Stimulated activated naive CD4-positive, alpha-beta T cell (primary cell): ENCODE measurements around the gene PGM5.
"Not testable (repeated sequence)": the region's sequence is repeated elsewhere in the genome, so short reads cannot be mapped to it uniquely, and the experiment has no call there.

Source experiments
- DNase-seq, 6 experiments: peaks; one replicate each; lab custom pipeline; 2025; lab: John Stamatoyannopoulos, UW

PGM5 gene

DNA sequence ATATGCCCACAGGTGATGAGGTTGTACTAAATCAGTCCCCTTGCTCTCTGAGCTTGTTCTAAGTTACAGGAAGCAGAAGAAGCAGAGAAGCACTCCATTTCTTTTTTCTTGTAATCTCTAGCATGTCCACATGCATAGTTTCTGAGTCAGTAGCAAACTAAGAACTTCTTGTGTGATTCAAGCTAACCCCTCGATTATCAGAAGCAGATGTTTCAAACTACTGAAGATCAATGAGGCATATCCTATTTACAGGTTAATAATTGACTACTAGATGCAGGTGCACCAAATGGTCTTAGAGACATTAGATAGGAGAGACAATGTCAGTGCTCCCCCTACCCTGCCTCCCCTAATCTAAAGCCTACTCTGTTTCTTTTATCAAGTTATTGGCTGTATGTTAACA lies 21.3 kb downstream of the PGM5 start:
- DNase-seq = not testable (repeated sequence)

DNA sequence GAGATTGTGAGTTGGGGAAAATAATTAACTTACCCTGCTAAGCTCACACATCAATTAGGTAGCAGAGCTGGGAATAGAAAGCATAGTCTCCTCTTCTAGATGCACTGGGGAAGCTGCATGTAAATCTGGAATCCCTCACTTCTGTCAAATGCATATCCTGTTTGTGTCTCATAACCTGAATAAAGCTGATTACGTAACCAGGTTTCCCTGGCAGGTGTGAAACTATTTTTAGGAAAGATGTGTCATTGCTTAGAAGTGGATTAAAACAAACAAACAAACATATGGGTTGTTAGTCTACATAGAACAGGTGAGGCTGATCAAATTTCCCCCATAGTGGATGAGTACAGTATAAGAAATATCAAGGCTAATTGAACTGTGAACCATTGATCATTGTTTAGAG lies 27.5 kb downstream of the PGM5 start:
- DNase-seq = not testable (repeated sequence)

DNA sequence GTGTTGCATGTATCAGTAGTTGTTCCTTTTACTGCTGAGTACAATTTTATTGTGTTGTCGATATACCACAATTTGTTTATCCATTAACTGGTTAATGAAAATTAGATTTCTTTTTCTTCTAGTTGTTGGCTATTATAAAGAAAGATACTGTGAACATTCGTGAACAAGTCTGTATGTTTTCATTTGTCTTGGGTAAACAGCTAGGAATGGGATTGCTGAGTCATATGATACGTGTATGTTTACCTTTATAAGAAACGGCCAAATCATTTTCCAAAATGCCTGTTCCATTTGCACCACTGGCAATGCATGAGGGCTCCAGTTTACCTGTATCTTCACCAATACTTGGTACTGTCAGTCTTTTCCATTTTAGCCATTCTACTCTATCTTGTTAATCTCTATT lies 33.1 kb downstream of the PGM5 start:
- DNase-seq = not testable (repeated sequence)

DNA sequence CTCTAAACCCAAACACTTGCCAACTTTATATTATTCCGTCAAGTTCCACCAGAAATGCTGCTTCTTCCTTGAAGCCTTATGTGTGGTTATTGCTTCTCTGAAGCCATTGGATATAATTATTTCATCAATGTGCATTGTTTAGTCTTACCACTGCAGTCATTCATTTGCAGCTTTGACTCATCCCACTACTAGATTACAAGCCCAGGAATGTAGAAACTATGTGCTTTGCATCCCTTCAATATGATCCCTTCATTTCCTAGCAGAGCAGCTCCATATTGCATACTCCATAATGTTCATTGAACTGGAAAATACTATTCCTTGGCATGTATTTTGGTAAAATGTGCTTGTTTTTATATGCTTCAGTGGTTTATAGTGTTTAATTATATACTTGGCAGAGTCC lies 34.3 kb downstream of the PGM5 start:
- DNase-seq = not testable (repeated sequence)

DNA sequence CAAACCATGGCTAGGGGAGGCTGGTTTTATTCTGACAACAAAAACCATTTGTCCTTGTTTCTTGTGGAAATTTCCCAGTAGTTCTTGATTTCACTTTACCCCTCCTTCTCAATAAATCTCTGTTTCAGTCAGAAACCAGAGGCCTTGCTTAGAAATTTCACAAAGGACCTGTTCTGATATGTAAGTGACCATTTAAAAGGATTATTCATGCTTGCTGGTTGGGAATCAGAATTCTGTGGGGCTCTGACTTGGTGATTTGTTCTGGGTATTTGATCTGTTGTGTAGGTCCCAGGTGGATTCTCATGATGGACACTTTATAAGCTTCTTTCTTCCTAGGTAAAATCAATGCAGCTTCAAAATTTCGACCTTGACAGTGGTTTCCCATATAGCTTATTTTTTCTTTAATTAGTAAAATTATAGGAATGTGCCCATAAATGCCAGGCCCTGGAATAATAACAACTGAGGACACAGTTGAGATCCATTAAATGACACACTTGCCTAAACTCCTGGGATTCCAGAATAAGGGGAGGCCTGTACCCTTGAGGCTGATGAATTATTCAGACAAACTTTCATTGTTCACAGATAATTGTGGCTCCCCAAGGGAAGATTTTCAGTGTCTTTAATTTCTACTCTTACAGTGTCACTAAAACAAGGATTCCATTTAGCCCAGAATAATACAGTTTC lies 40.1 kb downstream of the PGM5 start:
- not testable (repeated sequence) for DNase-seq

DNA sequence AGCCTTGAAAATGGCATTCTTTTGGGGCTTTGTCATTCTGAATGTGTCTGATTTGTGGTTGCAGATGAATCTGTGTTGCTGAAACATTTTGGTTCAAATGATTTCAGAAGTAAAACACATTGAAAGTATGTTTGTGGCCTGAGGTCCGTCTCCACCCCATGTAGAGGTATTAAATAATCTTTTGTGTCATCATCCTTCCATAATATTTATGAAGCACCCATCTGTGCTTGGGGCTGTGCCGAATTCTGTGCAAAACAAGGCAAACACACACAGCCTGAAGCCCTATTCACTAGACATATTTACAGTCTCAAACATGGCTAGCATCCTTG lies 40.6 kb downstream of the PGM5 start:
- DNase-seq = not testable (repeated sequence)

DNA sequence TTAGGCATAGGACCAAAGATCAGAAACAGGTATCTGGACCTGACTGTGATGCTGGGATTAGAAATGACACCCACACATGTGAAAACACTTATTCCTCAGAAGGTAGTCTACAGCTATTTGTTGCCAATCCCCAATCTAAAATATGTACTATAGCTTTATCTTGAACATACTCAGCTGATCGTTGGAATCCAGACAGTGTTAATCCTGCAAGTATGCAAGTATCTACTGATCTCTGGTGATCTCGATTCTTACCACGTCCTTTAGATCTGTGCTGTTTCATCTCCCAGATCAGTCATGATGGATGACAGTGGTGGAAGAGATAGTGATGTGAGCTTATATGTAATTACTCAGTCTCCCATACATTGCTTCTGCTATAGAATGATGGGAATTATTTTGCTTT lies 41.4 kb downstream of the PGM5 start:
- not testable (repeated sequence) for DNase-seq

DNA sequence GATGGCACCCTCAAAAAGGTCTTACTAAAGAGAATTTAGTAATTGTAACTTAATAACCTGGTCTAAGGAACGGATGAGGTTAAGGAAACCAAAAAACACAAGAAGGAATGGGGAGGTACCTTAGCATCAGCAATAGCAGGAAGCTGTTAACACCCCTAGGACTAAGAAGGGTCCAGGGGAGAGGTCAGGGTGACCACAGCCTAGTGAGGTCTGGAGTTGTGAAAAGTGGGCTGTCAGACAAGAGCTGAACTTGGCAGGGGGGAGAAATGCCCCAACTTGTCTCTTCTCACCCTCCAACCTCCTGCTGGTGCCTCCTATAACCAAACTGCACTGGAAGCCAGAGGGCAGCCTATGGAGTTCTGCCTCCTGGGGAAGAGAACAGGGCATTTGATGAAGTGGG lies 41.9 kb downstream of the PGM5 start:
- not testable (repeated sequence) for DNase-seq

DNA sequence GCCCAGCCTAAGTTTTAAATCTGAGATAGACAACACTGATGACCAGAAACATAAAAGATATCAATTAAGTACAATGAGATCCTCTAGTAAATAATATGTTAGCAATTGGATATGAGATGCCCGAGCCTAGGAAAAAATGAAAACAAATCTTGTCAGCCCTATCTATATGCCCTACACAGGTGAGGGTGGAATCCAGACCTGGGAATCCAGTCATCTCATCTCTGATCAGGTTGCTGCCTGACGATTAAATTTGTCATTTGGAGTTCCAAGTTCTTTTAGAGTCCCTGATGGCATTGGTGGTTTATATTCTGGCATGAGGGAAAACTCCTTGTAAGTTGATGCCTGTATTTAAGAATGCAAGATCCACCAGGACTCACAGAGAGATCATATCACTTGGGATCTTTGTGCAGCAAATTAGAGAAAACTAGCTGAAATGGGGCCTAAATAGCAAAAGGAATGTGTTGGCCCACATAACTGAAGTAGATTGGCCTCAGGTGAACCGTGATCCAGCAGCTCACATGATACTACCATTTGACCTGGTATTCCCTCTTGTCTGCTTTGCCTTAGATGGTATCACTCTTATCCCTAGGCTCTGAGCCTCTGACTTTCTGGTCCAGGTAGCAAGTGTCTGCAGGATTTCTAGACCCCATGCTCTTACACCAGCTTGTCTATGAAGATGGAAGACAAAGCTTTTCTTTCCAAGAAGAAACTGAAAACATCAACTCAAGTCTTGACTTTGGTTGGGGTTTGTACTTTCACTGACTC lies 48.2 kb downstream of the PGM5 start:
- not testable (repeated sequence) for DNase-seq

DNA sequence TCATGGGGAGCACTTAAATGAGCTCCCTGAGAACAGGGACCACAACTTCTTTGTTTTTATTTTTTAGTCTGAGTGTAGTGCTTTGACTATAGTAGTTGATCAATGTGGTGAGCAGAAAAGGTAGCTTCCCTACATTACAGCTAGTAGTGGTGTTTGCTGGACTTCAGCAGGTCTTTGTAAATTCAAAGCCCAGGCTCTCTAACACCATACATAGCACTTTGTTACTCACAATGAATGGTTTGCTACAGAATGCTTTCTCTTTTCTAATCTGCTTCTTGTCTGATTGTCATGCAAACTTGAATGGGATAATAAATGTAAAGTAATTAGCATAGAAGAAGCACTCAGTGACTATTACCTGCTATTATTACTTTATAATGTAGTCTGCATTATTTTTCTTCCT lies 55.5 kb downstream of the PGM5 start:
- DNase-seq = not testable (repeated sequence)

DNA sequence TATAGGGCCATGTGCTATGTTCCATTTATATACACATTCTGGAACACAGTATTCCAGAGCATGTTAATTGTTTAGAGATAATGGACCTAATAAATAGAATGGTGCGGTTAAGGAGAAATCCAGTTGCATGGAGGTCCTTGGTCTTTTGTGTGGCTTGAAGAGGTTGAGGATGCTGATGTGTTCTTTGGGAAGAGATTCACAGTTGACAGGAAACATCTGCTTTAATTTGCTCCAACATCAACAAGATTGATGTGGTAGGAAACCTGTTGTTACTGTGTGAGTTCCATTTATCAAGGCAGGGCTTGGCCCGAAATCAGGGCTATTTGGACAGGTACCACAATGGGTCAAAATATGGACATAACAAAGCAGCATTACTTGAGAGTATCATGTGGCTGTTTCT lies 56.3 kb downstream of the PGM5 start:
- DNase-seq = not testable (repeated sequence)

DNA sequence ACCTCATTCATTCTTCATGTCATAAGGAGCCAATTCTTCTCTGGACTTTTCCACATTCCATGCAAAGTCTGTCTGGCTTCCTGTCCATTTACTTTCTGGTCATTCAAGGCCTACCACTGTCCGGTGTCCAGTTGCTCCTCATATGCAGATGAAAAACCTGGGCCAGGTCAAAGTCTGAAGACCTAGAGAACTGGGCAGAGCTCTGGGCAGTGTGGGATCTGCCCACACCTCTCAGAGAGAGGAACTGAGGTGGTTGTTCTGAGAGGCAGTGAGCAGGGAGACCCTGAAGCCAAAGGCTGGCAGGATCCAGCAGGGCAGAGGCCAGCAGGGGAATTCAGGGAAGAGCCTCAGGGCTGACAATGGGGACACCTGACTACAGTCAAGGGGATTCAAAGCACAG lies 58.7 kb downstream of the PGM5 start:
- not testable (repeated sequence) for DNase-seq

DNA sequence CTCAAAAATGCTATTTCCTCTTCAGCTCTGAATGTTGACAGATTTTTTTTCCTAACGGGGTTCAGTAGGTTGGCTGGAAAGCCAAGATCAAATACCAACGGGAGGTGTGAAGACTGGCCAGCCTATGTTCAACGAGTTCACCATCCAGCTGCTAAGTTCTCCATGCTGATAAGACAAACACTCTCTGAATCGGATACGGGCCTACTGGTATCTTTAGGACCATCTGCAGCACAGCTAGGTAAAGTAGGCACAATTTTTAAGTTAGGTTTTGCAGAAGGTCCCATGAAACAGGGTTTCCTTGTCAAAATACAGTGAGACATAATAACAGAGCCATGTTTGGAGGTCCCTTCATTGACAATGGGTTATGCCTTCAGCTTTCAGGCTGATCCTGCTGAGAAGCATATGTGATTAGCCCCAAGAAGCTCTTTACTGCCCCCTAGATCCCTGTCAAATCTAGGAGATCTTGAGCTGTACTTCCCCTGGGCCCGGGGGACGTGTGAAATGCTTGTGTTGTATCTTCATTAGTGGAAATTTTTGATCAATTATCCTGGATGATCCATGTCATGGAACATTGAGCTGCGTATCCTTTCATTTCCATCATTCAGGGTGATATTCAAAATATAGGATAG lies 60.6 kb downstream of the PGM5 start:
- no peak for DNase-seq

DNA sequence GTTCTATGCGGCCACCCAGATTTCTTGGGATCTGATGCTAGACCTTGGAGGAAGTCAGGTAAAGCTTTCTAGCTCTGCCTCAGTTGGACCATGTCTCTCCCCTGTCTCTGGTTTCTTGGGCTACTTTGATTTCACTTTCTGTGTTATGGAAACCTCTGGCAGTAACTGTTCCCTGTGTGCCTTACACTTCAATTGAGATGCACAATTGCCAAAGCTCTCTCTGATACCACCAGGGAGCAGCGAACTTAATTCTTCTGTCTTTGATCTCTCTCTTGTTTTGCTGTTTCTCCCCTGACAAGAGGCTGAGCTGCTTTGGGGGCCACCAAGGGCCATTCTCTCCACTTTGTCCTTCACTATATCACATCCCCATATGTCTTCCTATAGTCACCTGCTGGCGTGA lies 61.4 kb downstream of the PGM5 start:
- DNase-seq = no peak

DNA sequence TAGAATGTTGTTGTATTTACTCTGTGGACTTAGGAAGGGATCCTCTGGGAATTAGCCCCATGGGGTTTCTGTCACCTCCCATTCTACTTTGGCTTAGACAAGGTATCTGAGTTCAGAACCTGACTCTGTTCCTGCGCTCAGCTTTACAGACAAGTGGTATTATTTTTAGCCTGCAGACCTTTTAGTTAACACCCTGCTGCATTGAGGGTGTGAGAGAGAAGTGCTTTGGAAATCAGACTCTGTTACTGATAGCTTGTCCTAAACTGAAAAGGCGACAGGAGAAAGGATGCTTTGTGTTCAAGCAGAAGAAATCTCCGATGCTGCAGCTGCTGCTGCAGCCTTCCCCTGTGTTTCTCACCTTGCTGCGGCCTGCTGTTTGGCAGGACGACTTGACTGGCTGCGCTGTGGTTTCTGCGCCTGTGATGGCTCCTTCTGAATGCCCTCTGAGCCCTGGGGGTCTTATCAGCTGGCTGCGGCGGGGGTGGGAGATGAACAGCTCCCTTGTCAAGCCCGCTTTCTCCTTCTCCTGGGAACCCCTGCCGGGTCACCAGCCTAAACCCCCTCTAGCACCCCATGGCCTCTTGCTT lies 61.9 kb downstream of the PGM5 start:
- DNase-seq = no peak

DNA sequence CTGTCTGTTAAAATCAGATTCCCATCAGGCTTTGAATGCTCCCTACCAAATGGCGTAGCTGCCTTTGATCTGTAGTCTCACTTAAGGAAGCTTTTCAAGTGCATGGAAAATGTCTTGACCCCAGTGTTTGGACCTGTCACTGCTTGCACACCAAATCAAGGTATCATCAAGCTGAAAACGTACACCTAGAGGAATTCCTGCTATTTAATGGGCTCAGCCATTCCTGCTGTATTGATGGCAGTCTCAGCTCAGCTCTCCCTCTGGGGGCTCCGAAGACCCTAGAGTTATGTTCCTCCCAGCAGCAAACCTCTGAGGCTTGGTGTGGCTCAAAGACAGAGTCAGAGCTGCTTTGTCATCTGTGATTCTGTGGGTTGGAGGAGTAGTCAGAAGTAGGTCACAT lies 63.5 kb downstream of the PGM5 start:
- DNase-seq = no peak

DNA sequence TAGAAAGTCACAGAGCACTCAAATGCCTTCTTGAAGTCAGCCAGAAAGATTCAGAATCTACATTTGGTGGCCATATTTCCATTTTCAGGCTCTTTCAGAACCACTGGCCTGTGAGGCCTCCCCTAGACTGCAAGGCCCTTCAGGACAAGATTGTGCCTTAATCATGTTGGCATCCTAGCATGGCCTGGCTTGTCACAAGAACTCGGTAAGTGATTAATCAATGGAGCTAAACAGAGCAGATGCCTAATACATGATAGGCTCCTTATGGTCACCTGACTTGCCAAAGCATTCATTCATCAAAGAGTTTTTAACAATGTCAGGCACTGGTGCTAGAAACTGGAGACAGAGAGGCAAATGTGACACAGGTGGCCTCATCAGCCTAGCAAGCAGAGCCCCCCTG lies 70.3 kb downstream of the PGM5 start:
- no peak for DNase-seq

DNA sequence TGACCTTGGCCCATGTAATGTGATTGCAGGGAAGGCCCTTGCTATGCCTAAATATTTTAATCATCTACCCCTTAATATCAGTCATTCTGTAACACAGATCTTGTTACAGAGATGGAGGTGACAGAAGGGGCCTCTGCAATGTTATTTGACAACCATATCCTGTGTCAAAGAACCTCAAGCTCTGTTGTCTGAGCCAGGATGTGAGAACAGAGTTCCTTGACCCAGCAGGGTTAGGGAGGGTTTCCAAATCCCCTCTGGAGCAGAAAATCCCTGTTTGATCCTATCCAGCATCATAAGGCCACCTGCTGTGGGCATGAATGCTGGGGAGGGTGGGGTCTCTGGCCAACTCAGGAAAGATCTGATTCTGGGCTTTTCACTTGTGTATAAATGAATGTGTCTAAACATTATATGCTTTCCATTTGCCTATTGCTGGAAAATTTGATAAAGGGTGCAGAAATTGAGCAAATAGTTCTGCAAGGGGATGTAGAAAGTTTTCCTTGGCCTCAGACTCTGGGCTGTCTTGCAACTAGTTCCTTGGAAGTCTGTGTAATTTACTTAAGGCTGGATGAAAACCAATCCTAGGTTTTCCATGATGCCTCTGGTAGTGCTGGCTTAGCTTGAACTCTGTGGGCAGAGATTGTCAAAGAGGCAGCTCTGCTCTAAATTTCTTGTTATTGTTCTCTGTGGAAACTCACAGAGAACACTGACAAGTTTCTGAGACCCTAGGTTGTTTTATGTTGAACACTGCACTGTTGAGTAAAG lies 71.0 kb downstream of the PGM5 start:
- DNase-seq = no peak

DNA sequence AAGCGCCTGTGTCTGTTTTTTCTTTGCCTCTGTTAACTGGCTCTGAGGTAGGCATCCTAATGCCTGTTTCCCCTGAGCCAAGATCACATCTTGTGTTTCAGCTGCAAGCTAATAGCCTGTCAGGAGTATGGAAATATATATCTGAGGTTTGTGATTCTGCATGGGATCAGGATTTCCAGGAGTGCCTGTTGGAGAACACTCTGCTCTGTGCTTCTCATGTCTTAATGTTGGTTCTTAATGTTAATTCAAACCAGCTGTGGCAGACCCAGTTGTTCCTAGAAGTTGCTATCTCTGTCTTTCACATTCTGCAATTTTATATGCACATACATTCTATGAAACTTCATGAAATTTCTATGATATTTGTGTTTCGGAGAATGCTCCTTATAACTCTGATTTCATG lies 72.1 kb downstream of the PGM5 start:
- DNase-seq = no peak

DNA sequence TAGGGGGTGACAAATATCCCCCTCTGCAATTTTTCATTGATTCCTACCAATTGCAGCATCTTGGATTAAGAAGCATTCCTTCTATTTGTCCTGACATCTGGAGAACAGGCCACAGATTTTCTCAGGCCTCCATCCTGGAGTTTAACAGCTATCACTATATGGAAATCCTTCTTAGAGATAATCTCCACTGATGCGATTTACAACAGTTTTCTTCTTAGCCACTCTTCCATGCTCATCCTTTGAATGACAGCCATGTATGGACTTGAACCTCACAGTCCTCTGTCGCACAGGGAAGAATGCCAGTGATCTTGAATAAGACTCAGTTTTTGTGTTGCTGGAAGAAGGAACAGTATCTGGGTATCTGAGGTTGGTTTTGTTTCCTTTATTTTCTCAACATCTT lies 73.2 kb downstream of the PGM5 start:
- no peak for DNase-seq

DNA sequence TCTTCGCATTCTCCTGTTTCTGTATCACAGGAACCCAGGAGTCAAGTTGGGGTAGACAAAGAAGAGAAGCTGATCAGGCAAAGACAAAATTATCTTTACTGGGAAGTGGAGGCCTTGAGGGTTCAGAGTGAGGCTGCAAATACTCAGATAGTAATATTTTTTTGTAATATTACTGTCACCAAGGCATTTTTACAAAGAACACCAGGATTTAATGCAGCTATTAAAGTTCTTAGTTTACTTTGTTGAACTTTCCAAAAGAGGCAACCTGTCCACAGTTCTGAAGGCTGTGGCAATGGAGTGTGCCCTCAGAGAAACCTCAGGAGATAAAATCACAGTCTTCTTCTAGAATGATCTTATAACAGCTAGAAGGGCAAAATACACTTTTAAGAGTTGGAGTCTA lies 74.9 kb downstream of the PGM5 start:
- no peak for DNase-seq

DNA sequence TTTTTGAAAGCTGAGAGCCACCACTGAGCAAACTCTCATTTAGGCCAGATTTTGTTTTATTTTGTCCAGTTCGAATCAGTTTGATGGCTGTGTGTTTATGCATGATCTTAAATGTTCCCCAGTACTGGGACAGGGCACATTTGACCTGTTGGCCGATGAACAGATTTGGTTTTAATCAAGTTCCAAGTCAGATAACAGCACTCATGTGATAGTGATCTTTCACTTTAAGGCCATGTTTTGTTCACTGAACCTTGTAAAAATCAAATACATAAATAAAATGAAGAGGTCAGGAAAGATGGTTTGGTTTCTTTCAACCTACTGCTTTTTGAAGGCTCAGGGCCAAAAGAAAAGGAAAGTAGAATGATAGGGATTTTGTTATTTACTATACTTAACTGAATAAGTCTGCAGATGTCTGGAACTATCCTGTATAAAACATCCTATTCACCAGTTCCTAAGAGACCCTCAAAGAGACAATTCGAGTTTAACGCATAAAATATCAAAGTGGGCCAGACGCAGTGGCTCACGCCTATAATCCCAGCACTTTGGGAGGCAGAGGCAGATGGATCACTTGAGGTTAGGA lies 77.2 kb downstream of the PGM5 start:
- no peak for DNase-seq
